Astrocyte (in vitro differentiated cells and primary cell): ENCODE results near the gene CELF2. TPM values are rescaled to one million over a fixed set of nuclear protein-coding genes. Genes with fewer than 3 reads are reported as not detected.
"Not testable (repeated sequence)": the region's sequence is repeated elsewhere in the genome, so short reads cannot be mapped to it uniquely, and the experiment has no call there.

Experiments used
- DNase-seq: peaks from one replicate; pipeline ENCODE4 v3.0.0-alpha.2; 2010; ENCODE audit warnings: low read depth
- FAIRE-seq: peaks from 2 replicates; lab custom pipeline; 2011; peaks lifted over from hg19 to GRCh38; lab: Jason Lieb, UNC
- H2AFZ ChIP-seq: 2 replicates; pipeline ENCODE4 v1.6.0; 2012; ENCODE audit warnings: low read depth, low read length, inconsistent platforms
- H3K27ac ChIP-seq: 2 replicates; pipeline ENCODE4 v1.5.1; 2011; ENCODE audit warnings: low read depth, low read length, inconsistent platforms
- H3K27me3 ChIP-seq: 2 replicates; pipeline ENCODE4 v1.6.0; 2011; ENCODE audit warnings: low read length, inconsistent platforms; ENCODE audit not compliant: insufficient read depth
- H3K36me3 ChIP-seq: 2 replicates; pipeline ENCODE4 v1.5.1; 2011; ENCODE audit warnings: low read length, inconsistent platforms; ENCODE audit not compliant: insufficient read depth
- H3K4me1 ChIP-seq: 2 replicates; pipeline ENCODE4 v1.5.1; 2011; ENCODE audit warnings: low read length, inconsistent platforms; ENCODE audit not compliant: insufficient read depth
- H3K4me2 ChIP-seq: 2 replicates; pipeline ENCODE4 v1.6.0; 2012; ENCODE audit warnings: low read length, inconsistent platforms
- H3K4me3 ChIP-seq: 2 replicates; pipeline ENCODE4 v1.5.1; 2011; ENCODE audit warnings: low read depth, mild to moderate bottlenecking, low read length, inconsistent platforms; ENCODE audit not compliant: insufficient read depth
- H3K79me2 ChIP-seq: 2 replicates; pipeline ENCODE4 v1.6.0; 2012; ENCODE audit warnings: mild to moderate bottlenecking, low read length, inconsistent platforms; ENCODE audit not compliant: insufficient read depth
- H3K9ac ChIP-seq: 2 replicates; pipeline ENCODE4 v1.6.0; 2012; ENCODE audit warnings: mild to moderate bottlenecking, low read length, inconsistent platforms
- H3K9me3 ChIP-seq: 2 replicates; pipeline ENCODE4 v1.5.1; 2012; ENCODE audit warnings: low read depth, mild to moderate bottlenecking, low read length, inconsistent platforms; ENCODE audit not compliant: insufficient read depth
- H4K20me1 ChIP-seq: 2 replicates; pipeline ENCODE4 v1.6.0; 2012; ENCODE audit warnings: low read length, inconsistent platforms; ENCODE audit not compliant: insufficient read depth
- H3K27ac Mint-ChIP-seq: one replicate; pipeline ENCODE4 v1.8.0; 2021; ENCODE audit warnings: mild to moderate bottlenecking, mixed read lengths; ENCODE audit not compliant: unreplicated experiment
- H3K27me3 Mint-ChIP-seq: one replicate; pipeline ENCODE4 v1.8.0; 2021; ENCODE audit warnings: low read depth, mixed read lengths; ENCODE audit not compliant: unreplicated experiment
- H3K36me3 Mint-ChIP-seq: one replicate; pipeline ENCODE4 v1.8.0; 2021; ENCODE audit warnings: low read depth, mixed read lengths; ENCODE audit not compliant: unreplicated experiment
- H3K4me1 Mint-ChIP-seq: one replicate; pipeline ENCODE4 v1.8.0; 2021; ENCODE audit warnings: low read depth, mixed read lengths; ENCODE audit not compliant: unreplicated experiment
- H3K4me3 Mint-ChIP-seq: one replicate; pipeline ENCODE4 v1.8.0; 2021; ENCODE audit warnings: mild to moderate bottlenecking, moderate library complexity, mixed read lengths; ENCODE audit not compliant: unreplicated experiment
- H3K9me3 Mint-ChIP-seq: one replicate; pipeline ENCODE4 v1.8.0; 2021; ENCODE audit warnings: mild to moderate bottlenecking, mixed read lengths; ENCODE audit not compliant: unreplicated experiment
- EZH2 ChIP-seq: IDR thresholded peaks from 2 replicates; pipeline ENCODE4 v1.6.1; 2012; ENCODE audit warnings: mild to moderate bottlenecking, low read length, inconsistent platforms; ENCODE audit not compliant: insufficient read depth
- total RNA-seq: library from RNA; stranded (reverse); gene quantifications from 2 replicates; pipeline ENCODE4 v1.2.1, GENCODE V29; 2021
- TF ChIP-seq, protein P1 (sequence below): IDR thresholded peaks from 2 replicates; pipeline ENCODE4 v1.5.1; 2011; ENCODE audit warnings: low read depth, mild to moderate bottlenecking, inconsistent platforms, low read length, moderate library complexity; ENCODE audit not compliant: insufficient read depth

Gene CELF2
- total RNA-seq, 1 donor from 2014 or later: 76.1 TPM

DNA sequence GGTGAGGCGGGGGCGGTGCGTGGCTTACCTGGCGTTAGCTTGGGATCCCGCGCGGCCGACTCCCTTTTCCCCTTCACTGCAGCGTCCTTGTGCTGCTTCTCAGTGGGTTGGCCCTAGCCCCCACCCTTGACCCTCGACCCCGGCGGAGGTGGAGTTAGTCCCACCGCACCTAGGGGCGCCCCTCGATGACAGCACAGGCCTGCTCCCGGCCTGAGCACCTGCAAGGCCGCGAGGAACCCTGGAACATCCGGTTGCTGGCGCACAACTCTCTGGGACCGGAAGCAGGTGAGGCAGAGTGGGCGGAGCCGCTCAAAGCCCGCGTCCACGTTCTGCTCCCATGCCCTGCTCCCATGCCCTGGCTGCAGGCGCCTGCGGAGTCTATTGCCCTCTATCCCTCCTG lies 326.9 kb downstream of the CELF2 start:
- Histone ChIP-seq H3K9me3 (no peaks in the 10 kb centered on the region), H3K4me2 (no peak overlapping the region), H3K27ac (no peak overlapping the region), H3K4me3 (no peak overlapping the region), H4K20me1 (no peaks in the 10 kb centered on the region), H3K79me2 (no peaks in the 10 kb centered on the region), H2AFZ (no peak overlapping the region), H3K27me3 (no peaks in the 10 kb centered on the region), H3K9ac (no peak overlapping the region), H3K36me3 (no peaks in the 10 kb centered on the region), H3K4me1 (no peaks in the 10 kb centered on the region)
- no peak overlapping the region for H3K27ac Mint-ChIP-seq
- peaks cover 2% of the 10 kb centered on the region for H3K36me3 Mint-ChIP-seq
- peaks cover 2% of the 10 kb centered on the region for H3K9me3 Mint-ChIP-seq
- DNase-seq: no peak
- no peak for FAIRE-seq
- no peak for TF ChIP-seq EZH2
- TF ChIP-seq, protein P1, sequence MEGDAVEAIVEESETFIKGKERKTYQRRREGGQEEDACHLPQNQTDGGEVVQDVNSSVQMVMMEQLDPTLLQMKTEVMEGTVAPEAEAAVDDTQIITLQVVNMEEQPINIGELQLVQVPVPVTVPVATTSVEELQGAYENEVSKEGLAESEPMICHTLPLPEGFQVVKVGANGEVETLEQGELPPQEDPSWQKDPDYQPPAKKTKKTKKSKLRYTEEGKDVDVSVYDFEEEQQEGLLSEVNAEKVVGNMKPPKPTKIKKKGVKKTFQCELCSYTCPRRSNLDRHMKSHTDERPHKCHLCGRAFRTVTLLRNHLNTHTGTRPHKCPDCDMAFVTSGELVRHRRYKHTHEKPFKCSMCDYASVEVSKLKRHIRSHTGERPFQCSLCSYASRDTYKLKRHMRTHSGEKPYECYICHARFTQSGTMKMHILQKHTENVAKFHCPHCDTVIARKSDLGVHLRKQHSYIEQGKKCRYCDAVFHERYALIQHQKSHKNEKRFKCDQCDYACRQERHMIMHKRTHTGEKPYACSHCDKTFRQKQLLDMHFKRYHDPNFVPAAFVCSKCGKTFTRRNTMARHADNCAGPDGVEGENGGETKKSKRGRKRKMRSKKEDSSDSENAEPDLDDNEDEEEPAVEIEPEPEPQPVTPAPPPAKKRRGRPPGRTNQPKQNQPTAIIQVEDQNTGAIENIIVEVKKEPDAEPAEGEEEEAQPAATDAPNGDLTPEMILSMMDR: no peak
- no peak overlapping the region for H3K4me3 Mint-ChIP-seq
- H3K4me1 Mint-ChIP-seq: peaks cover 5% of the 10 kb centered on the region
- H3K27me3 Mint-ChIP-seq: peaks cover 7% of the 10 kb centered on the region

DNA sequence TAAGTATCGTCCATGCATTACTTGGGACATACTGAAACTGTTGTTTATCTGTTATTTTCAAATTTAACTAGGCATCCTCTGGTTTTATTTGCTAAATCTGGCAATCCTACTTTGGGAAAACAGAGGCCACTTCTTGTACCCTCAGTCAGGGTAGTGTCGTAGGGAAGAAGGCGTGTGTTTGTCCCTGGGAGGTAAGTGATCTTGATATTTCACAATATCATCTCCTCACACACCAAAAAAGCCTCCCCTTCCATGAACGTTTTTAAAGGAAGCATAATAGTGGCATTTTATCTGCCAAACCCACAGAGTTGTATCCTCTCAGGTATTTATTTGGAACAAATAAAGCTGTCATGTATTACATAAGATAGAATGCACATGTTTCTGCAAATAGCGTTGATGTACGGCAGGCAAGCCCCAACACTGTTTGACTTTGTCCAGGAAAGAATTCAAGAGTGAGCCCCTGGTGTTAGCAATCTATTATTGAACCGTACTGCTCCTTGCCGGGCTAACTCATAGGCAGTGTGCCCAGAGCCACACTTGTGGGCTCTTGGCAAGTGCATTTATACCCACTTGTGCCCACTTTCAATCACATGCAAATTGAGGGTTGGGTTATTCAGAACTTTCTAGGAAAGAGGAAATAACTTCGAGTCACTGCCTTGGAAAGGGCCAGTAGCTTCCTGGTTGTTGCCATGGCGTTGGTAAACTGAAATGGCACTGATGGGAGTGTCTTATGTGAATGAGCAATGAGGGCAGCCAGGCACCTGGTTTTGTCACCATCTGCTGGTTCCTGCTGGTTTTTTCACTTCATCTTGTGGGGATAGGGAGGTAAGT lies 327.8 kb downstream of the CELF2 start:
- FAIRE-seq (no peak), DNase-seq (no peak)
- peaks cover 2% of the 10 kb centered on the region for H3K9me3 Mint-ChIP-seq
- H3K36me3 Mint-ChIP-seq: no peaks in the 10 kb centered on the region
- Histone ChIP-seq H3K27ac (no peak overlapping the region), H2AFZ (no peak overlapping the region), H3K27me3 (no peaks in the 10 kb centered on the region), H3K9me3 (no peaks in the 10 kb centered on the region), H3K36me3 (no peaks in the 10 kb centered on the region), H3K4me1 (no peaks in the 10 kb centered on the region), H3K4me2 (no peak overlapping the region), H3K4me3 (no peak overlapping the region), H4K20me1 (no peaks in the 10 kb centered on the region), H3K79me2 (no peaks in the 10 kb centered on the region), H3K9ac (no peak overlapping the region)
- H3K27me3 Mint-ChIP-seq: peaks cover 7% of the 10 kb centered on the region
- peaks cover 10% of the 10 kb centered on the region for H3K4me1 Mint-ChIP-seq
- no peak overlapping the region for H3K27ac Mint-ChIP-seq
- TF ChIP-seq EZH2: no peak
- TF ChIP-seq, protein P1: no peak
- no peak overlapping the region for H3K4me3 Mint-ChIP-seq

DNA sequence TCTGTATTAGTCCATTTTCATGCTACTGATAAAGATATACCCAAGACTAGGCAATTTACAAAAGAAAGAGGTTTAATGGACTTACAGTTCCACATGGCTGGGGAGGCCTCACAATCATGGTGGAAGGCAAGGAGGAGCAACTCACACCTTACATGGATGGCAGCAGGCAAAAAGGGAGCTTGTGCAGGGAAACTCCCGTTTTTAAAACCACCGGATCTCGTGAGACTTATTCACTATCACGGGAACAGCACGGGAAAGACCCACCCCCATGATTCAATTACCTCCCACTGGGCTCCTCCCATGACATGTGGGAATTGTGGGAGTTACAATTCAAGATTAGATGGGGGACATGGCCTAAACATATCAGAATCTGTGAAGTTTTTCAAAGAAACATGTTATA lies 329.9 kb downstream of the CELF2 start:
- not testable (repeated sequence) for H3K36me3 Mint-ChIP-seq, H3K79me2 ChIP-seq, H4K20me1 ChIP-seq, DNase-seq, H3K27ac ChIP-seq, H2AFZ ChIP-seq, H3K9me3 Mint-ChIP-seq, H3K4me3 Mint-ChIP-seq, FAIRE-seq, H3K4me1 ChIP-seq, H3K27me3 ChIP-seq, H3K9ac ChIP-seq, H3K4me3 ChIP-seq, H3K36me3 ChIP-seq, H3K9me3 ChIP-seq, H3K27ac Mint-ChIP-seq, H3K4me2 ChIP-seq, H3K27me3 Mint-ChIP-seq
- peaks cover 10% of the 10 kb centered on the region for H3K4me1 Mint-ChIP-seq
